ENCODE results near the gene PLOD1. TPM values are rescaled to one million over a fixed set of nuclear protein-coding genes. Genes with fewer than 3 reads are reported as not detected.
A peak's percentile ranks its signal among the peaks of the same experiment; 100 is the strongest.

The PLOD1 gene
- total and polyA plus RNA-seq, 2 of the 13 experiments (the other 11 are each of a cell fraction or from before 2014, with no cell fraction given), result 70.1 to 318 TPM

- TF ChIP-seq ARID5B (CRISPR knock-in tag; IDR thresholded peaks at IDR 0.05) (peak; percentile 50; the same call in 1 of the 2 replicates), HNF4A (CRISPR knock-in tag; IDR thresholded peaks at IDR 0.05) (peak; percentile 72), HDAC2 (CRISPR knock-in tag; IDR thresholded peaks at IDR 0.05) (no peak; the same call in 1 of the 2 replicates), CHD2 (IDR thresholded peaks at IDR 0.05; ENCODE audit: low read depth, low read length) (no peak), BHLHE40 (IDR thresholded peaks at IDR 0.05; ENCODE audit: low read length) (no peak), ZNF841 (CRISPR knock-in tag; IDR thresholded peaks at IDR 0.05; ENCODE audit: borderline replicate concordance) (no peak), SMAD1 (CRISPR knock-in tag; IDR thresholded peaks at IDR 0.05; ENCODE audit: borderline replicate concordance, low read depth) (no peak), PAXIP1 (CRISPR knock-in tag; conservative IDR thresholded peaks at IDR 0.05) (peak; percentile 57), ZBTB3 (CRISPR knock-in tag; IDR thresholded peaks at IDR 0.05; ENCODE audit: borderline replicate concordance, low read depth) (no peak), HDAC6 (IDR thresholded peaks at IDR 0.05; ENCODE audit: low read depth, low read length) (no peak), REL (CRISPR knock-in tag; conservative IDR thresholded peaks at IDR 0.05) (no peak), U2AF1 (optimal IDR thresholded peaks at IDR 0.05; ENCODE audit: low read depth, low read length) (no peak), ZNF331 (CRISPR knock-in tag; IDR thresholded peaks at IDR 0.05) (peak; percentile 6; the same call in 1 of the 2 replicates), SMYD3 (CRISPR knock-in tag; IDR thresholded peaks at IDR 0.05) (no peak), TFAP4 (IDR thresholded peaks at IDR 0.05; ENCODE audit: borderline replicate concordance, low read depth) (0 out of 2 replicates have a peak, but pooled peaks have one; percentile 36), TSC22D2 (CRISPR knock-in tag; IDR thresholded peaks at IDR 0.05; ENCODE audit: borderline replicate concordance) (no peak), ZNF850 (CRISPR knock-in tag; conservative IDR thresholded peaks at IDR 0.05) (no peak)
- TF ChIP-seq, protein P1, sequence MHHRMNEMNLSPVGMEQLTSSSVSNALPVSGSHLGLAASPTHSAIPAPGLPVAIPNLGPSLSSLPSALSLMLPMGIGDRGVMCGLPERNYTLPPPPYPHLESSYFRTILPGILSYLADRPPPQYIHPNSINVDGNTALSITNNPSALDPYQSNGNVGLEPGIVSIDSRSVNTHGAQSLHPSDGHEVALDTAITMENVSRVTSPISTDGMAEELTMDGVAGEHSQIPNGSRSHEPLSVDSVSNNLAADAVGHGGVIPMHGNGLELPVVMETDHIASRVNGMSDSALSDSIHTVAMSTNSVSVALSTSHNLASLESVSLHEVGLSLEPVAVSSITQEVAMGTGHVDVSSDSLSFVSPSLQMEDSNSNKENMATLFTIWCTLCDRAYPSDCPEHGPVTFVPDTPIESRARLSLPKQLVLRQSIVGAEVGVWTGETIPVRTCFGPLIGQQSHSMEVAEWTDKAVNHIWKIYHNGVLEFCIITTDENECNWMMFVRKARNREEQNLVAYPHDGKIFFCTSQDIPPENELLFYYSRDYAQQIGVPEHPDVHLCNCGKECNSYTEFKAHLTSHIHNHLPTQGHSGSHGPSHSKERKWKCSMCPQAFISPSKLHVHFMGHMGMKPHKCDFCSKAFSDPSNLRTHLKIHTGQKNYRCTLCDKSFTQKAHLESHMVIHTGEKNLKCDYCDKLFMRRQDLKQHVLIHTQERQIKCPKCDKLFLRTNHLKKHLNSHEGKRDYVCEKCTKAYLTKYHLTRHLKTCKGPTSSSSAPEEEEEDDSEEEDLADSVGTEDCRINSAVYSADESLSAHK (CRISPR knock-in tag; IDR thresholded peaks at IDR 0.05; ENCODE audit: borderline replicate concordance), result no peak
These were observed 6.5 kb upstream of the PLOD1 start (continued) for GRCh38 chr1:11927866-11928592.
